CD14-positive monocyte (primary cell): Measurements from ENCODE around the gene TPPP. TPM values are rescaled to one million over a fixed set of nuclear protein-coding genes. Genes with fewer than 3 reads are reported as not detected.

ENCODE experiments used
- DNase-seq, 3 donors: peaks; one replicate each; pipeline ENCODE4 v3.0.0-alpha.2; 2011 to 2022
- H2AFZ ChIP-seq: 2 replicates; pipeline ENCODE4 v1.6.0; 2012; ENCODE audit warnings: mild to moderate bottlenecking, low read depth, low read length, inconsistent platforms; ENCODE audit not compliant: insufficient read depth, poor library complexity, severe bottlenecking
- H3K27ac ChIP-seq, 2 donors: 1 replicate in 1 of 2; 2 replicates in 1 of 2; pipeline ENCODE4 v1.5.1; 2012 to 2013; ENCODE audit warnings: low read length in 2 of 2, control low read depth in 1 of 2, inconsistent platforms in 1 of 2, low read depth in 1 of 2, mild to moderate bottlenecking in 1 of 2
- H3K27me3 ChIP-seq, 2 donors: one replicate each; pipeline versions ENCODE4 v1.6.0 to v1.6.1; 2011 to 2013; ENCODE audit warnings: low read length in 2 of 2; ENCODE audit not compliant: control insufficient read depth in 2 of 2, insufficient read depth in 2 of 2
- H3K36me3 ChIP-seq, 2 donors: replicated peaks in 1 of 2; 1 replicate in 1 of 2; 2 replicates in 1 of 2; pipeline versions ENCODE4 v1.5.1 to v1.6.1; 2012 to 2013; ENCODE audit warnings: low read length in 2 of 2, control low read depth in 1 of 2, inconsistent platforms in 1 of 2, mild to moderate bottlenecking in 1 of 2; ENCODE audit not compliant: insufficient read depth in 2 of 2, control insufficient read depth in 1 of 2
- H3K4me1 ChIP-seq, 2 donors: 1 replicate in 1 of 2; 2 replicates in 1 of 2; pipeline versions ENCODE4 v1.5.1 to v1.6.1; 2012 to 2013; ENCODE audit warnings: low read length in 2 of 2, control low read depth in 1 of 2, inconsistent platforms in 1 of 2, mild to moderate bottlenecking in 1 of 2, moderate library complexity in 1 of 2; ENCODE audit not compliant: insufficient read depth in 2 of 2, control insufficient read depth in 1 of 2
- H3K4me2 ChIP-seq: replicated peaks from 2 replicates; pipeline ENCODE3; 2012; ENCODE audit warnings: low read length, moderate library complexity, mild to moderate bottlenecking; ENCODE audit not compliant: poor library complexity, severe bottlenecking; ENCODE audit errors: extremely low read depth
- H3K4me3 ChIP-seq, 3 experiments: fragments of 200-600 bp in 1 of 3; sonication (generic) in 1 of 3; replicated peaks in 1 of 3; 1 replicate in 2 of 3; 2 replicates in 1 of 3; pipeline ENCODE4 v1.5.1; 2011 to 2013; ENCODE audit warnings: low read length in 3 of 3, mild to moderate bottlenecking in 3 of 3, control low read depth in 2 of 3, low read depth in 2 of 3, inconsistent platforms in 1 of 3, moderate library complexity in 1 of 3
- H3K79me2 ChIP-seq: 2 replicates; pipeline ENCODE4 v1.6.0; 2012; ENCODE audit warnings: mild to moderate bottlenecking, control low read depth, inconsistent platforms, low read length, moderate library complexity; ENCODE audit not compliant: insufficient read depth
- H3K9ac ChIP-seq: 2 replicates; pipeline ENCODE4 v1.6.0; 2017; ENCODE audit warnings: low read length, mild to moderate bottlenecking; ENCODE audit not compliant: insufficient read depth, poor library complexity, severe bottlenecking
- H3K9me3 ChIP-seq, 2 donors: replicated peaks in 1 of 2; 1 replicate in 1 of 2; 2 replicates in 1 of 2; pipeline versions ENCODE4 v1.5.1 to v1.6.1; 2012 to 2013; ENCODE audit warnings: low read length in 2 of 2, control low read depth in 1 of 2; ENCODE audit not compliant: control insufficient read depth in 1 of 2, insufficient read depth in 1 of 2
- H4K20me1 ChIP-seq: 2 replicates; pipeline ENCODE4 v1.6.0; 2012; ENCODE audit warnings: mild to moderate bottlenecking, low read length, control low read depth, moderate library complexity; ENCODE audit not compliant: insufficient read depth
- H3K27ac Mint-ChIP-seq, 7 donors: one replicate each; pipeline ENCODE4 v1.8.0; 2020; ENCODE audit warnings: mild to moderate bottlenecking in 7 of 7, mixed read lengths in 7 of 7, moderate library complexity in 6 of 7, inconsistent platforms in 2 of 7
- H3K27me3 Mint-ChIP-seq, 3 donors: one replicate each; pipeline ENCODE4 v1.8.0; 2021 to 2022; ENCODE audit warnings: low read depth in 3 of 3, mild to moderate bottlenecking in 3 of 3, mixed read lengths in 3 of 3, moderate library complexity in 3 of 3, inconsistent platforms in 1 of 3
- H3K36me3 Mint-ChIP-seq, 2 donors: one replicate each; pipeline ENCODE4 v1.8.0; 2020; ENCODE audit warnings: mixed read lengths in 2 of 2, inconsistent platforms in 1 of 2, mild to moderate bottlenecking in 1 of 2
- H3K4me1 Mint-ChIP-seq: one replicate; pipeline ENCODE4 v1.8.0; 2020; ENCODE audit warnings: mild to moderate bottlenecking, mixed read lengths
- H3K4me3 Mint-ChIP-seq, 2 donors: one replicate each; pipeline ENCODE4 v1.8.0; 2020; ENCODE audit warnings: mild to moderate bottlenecking in 2 of 2, mixed read lengths in 2 of 2, moderate library complexity in 1 of 2
- H3K9me3 Mint-ChIP-seq, 7 donors: one replicate each; pipeline ENCODE4 v1.8.0; 2020 to 2022; ENCODE audit warnings: mixed read lengths in 7 of 7, mild to moderate bottlenecking in 6 of 7, moderate library complexity in 6 of 7, inconsistent platforms in 2 of 7
- CTCF ChIP-seq: fragments of 200-600 bp; IDR thresholded peaks from one replicate; pipeline ENCODE4 v1.8.0; 2022; ENCODE audit warnings: antibody characterized with exemption, mild to moderate bottlenecking
- WGBS: methylation state at CpG from one replicate; pipeline ENCODE4 v1.1.5; 2013; ENCODE audit warnings: missing lambda C conversion rate; ENCODE audit not compliant: insufficient coverage; 5-methylcytosine and 5-hydroxymethylcytosine counted together
- intact Hi-C, 2 donors: fragments of 100-400 bp; cut with micrococcal nuclease; formaldehyde crosslinking; loops; one replicate each; pipeline versions ENCODE4 v1.15.0 to v1.15.1; 2023
- polyA plus RNA-seq, 3 donors: library from polyadenylated mRNA; depleted of rRNA in 1 of 3; unstranded in 2 of 3; stranded (reverse) in 1 of 3; fragments of 300-500 nt in 2 of 3; fragments of >200 nt in 1 of 3; fragmentation: Illumina TruSeq in 2 of 3; gene quantifications; 1 replicate in 2 of 3; 2 replicates in 1 of 3; pipeline ENCODE4 v1.2.3, GENCODE V29; 2012 to 2021

The TPPP gene
- polyA plus RNA-seq, 3 donors: 0.02 to 0.17 (median 0.06) TPM

- no peak overlapping the region for H3K27ac ChIP-seq
- H3K4me2 ChIP-seq: no peak overlapping the region
- H4K20me1 ChIP-seq: no peaks in the 10 kb centered on the region
- peaks cover 44 to 49% of the 10 kb centered on the region in 2 donors for H3K36me3 Mint-ChIP-seq
- no peak overlapping the region for H3K9ac ChIP-seq
- WGBS: 97% methylated on average over 3 of the region's 5 CpGs
- no peak for DNase-seq
- H3K4me1 Mint-ChIP-seq: peaks cover 14% of the 10 kb centered on the region
- peaks cover 0 to 6% (median 4%) of the 10 kb centered on the region in 7 donors for H3K9me3 Mint-ChIP-seq
- no peaks in the 10 kb centered on the region for H3K9me3 ChIP-seq
- H3K27me3 ChIP-seq: no peaks in the 10 kb centered on the region
- intact Hi-C loops: loop anchor here (10.0 kb wide), 4 partner anchors 174 to 1176 kb away; partner anchors contain the start of genes EXOC3 (in 1 of the 2), MRPL36 (in 1 of the 2) and PDCD6 (in 1 of the 2)
- H3K4me3 ChIP-seq: no peak overlapping the region
- no peak for TF ChIP-seq CTCF
- H3K4me3 Mint-ChIP-seq: no peak overlapping the region
- H3K4me1 ChIP-seq: peaks cover 9 to 16% of the 10 kb centered on the region in 2 donors
- H3K36me3 ChIP-seq: peaks cover 12 to 27% of the 10 kb centered on the region in 2 donors
- peaks cover 0 to under 1% (median under 1%) of the 10 kb centered on the region in 3 donors for H3K27me3 Mint-ChIP-seq
- no peak overlapping the region for H2AFZ ChIP-seq
- H3K79me2 ChIP-seq: peaks cover 22% of the 10 kb centered on the region
- no peak overlapping the region for H3K27ac Mint-ChIP-seq
These were observed 74.7 kb downstream of the TPPP start for GRCh38 chr5:618450-618849.

- Histone ChIP-seq H4K20me1 (no peaks in the 10 kb centered on the region), H3K4me3 (no peak overlapping the region), H3K4me2 (no peak overlapping the region), H3K4me1 (peaks cover 10 to 22% of the 10 kb centered on the region in 2 donors), H3K27ac (no peak overlapping the region), H3K36me3 (peaks cover 12 to 27% of the 10 kb centered on the region in 2 donors), H3K9me3 (no peaks in the 10 kb centered on the region), H3K27me3 (no peaks in the 10 kb centered on the region), H3K9ac (no peak overlapping the region), H3K79me2 (peaks cover 26% of the 10 kb centered on the region), H2AFZ (no peak overlapping the region)
- peaks cover 42 to 46% of the 10 kb centered on the region in 2 donors for H3K36me3 Mint-ChIP-seq
- H3K9me3 Mint-ChIP-seq: peaks cover 3 to 7% (median 4%) of the 10 kb centered on the region in 7 donors
- H3K4me3 Mint-ChIP-seq: no peak overlapping the region
- TF ChIP-seq CTCF: no peak
- WGBS: 96% methylated on average over 9 of the region's 12 CpGs
- peaks cover 17% of the 10 kb centered on the region for H3K4me1 Mint-ChIP-seq
- no peak overlapping the region for H3K27ac Mint-ChIP-seq
- intact Hi-C loops: loop anchor here (10.0 kb wide), 4 partner anchors 173 to 1177 kb away; partner anchors contain the start of genes EXOC3 (in 1 of the 2), MRPL36 (in 1 of the 2) and PDCD6 (in 1 of the 2)
- no peak for DNase-seq
- peaks cover 0 to 4% (median 0%) of the 10 kb centered on the region in 3 donors for H3K27me3 Mint-ChIP-seq
These were observed 75.3 kb downstream of the TPPP start for GRCh38 chr5:617896-618295.
